ENCODE results near the gene TNIK. TPM values are rescaled to one million over a fixed set of nuclear protein-coding genes. Genes with fewer than 3 reads are reported as not detected.

Gene TNIK
- total and polyA plus RNA-seq, 4 donors = 3.7 to 9.8 (median 5.2) TPM

DNA sequence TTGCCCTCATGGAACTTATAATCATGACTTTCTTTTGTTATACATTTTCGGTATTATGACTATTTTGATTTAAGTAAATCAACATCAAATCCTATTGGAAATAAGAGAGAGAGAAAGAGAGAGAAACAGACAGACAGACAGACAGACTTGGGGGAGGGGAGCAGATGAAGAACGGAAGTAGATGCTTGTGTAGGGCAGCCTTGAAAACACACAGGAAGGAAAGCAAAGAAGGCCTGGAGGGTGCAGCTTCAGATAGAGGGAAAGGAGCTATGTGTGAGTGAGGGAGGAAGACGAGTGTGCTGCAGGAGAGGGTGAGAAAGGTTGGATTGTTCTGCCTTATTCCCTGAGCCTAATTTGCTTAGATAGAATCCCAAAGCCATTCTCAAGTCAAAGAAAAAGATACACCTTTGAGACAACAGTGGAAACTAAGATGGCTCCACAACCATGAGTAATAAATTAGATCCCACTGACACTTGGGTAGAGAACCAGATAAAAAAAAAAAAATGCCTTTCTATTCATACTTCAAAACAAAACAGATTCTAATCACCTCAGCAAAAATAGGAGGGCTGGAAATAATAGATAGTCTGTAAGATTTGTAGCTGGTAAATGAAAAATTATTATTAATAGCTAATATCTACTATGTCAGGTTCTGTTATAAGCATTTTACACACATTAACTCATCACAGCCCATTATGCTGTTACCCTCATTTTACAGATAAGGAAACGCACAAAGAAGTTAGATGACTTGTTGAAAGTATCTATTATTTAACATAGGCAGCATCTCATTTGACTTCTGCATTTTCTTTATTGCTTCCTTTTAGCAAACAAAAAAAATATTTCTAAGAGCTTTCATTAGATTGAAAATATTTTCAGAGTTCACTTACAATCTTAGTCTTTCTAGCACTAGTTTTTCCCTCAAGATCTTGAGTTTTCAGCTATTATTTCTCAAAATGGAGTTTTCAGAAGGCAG is 214.1 kb downstream of the TNIK start:
- DNase-seq (ENCODE audit: low spot score) = no peak
- no peaks in the 10 kb centered on the region for H3K27me3 ChIP-seq (ENCODE audit: control insufficient read depth in 4 of 4, insufficient read depth in 4 of 4, low read length in 3 of 4)
- no peak overlapping the region for H3K4me3 ChIP-seq (ENCODE audit: low read depth in 1 of 3, low read length in 3 of 3)
- no peaks in the 10 kb centered on the region for H3K9me3 ChIP-seq (ENCODE audit: control insufficient read depth in 4 of 4, low read length in 3 of 4)
- no peak overlapping the region for H3K9ac ChIP-seq (ENCODE audit: low read depth in 1 of 2, low read length in 2 of 2)
- 84% methylated on average over 4 of the region's 4 CpGs for WGBS
- no peaks in the 10 kb centered on the region for H3K36me3 ChIP-seq (ENCODE audit: control insufficient read depth in 4 of 4, insufficient read depth in 3 of 4, low read depth in 1 of 4, low read length in 3 of 4)
- no peak overlapping the region for H3K27ac ChIP-seq (ENCODE audit: low read depth in 1 of 2, low read length in 2 of 2)
- TF ChIP-seq FOXA2 (IDR thresholded peaks at IDR 0.05) (no peak), REST (IDR thresholded peaks at IDR 0.05) (no peak), HNF4A (conservative IDR thresholded peaks at IDR 0.05) (no peak), NR2F2 (IDR thresholded peaks at IDR 0.05) (no peak), JUND (IDR thresholded peaks at IDR 0.05) (no peak), FOXA1 (IDR thresholded peaks at IDR 0.05) (no peak), ATF3 (IDR thresholded peaks at IDR 0.05) (no peak), TAF1 (conservative IDR thresholded peaks at IDR 0.05) (no peak)
- TF ChIP-seq, protein P1, sequence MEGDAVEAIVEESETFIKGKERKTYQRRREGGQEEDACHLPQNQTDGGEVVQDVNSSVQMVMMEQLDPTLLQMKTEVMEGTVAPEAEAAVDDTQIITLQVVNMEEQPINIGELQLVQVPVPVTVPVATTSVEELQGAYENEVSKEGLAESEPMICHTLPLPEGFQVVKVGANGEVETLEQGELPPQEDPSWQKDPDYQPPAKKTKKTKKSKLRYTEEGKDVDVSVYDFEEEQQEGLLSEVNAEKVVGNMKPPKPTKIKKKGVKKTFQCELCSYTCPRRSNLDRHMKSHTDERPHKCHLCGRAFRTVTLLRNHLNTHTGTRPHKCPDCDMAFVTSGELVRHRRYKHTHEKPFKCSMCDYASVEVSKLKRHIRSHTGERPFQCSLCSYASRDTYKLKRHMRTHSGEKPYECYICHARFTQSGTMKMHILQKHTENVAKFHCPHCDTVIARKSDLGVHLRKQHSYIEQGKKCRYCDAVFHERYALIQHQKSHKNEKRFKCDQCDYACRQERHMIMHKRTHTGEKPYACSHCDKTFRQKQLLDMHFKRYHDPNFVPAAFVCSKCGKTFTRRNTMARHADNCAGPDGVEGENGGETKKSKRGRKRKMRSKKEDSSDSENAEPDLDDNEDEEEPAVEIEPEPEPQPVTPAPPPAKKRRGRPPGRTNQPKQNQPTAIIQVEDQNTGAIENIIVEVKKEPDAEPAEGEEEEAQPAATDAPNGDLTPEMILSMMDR (IDR thresholded peaks at IDR 0.05; ENCODE audit: low read depth, low read length, missing input control) = no peak
- TF ChIP-seq, protein P2, sequence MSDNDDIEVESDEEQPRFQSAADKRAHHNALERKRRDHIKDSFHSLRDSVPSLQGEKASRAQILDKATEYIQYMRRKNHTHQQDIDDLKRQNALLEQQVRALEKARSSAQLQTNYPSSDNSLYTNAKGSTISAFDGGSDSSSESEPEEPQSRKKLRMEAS (IDR thresholded peaks at IDR 0.05) = no peak
- H3K4me1 ChIP-seq (ENCODE audit: control insufficient read depth in 4 of 4, insufficient read depth in 4 of 4, low read length in 3 of 4) = no peaks in the 10 kb centered on the region

DNA sequence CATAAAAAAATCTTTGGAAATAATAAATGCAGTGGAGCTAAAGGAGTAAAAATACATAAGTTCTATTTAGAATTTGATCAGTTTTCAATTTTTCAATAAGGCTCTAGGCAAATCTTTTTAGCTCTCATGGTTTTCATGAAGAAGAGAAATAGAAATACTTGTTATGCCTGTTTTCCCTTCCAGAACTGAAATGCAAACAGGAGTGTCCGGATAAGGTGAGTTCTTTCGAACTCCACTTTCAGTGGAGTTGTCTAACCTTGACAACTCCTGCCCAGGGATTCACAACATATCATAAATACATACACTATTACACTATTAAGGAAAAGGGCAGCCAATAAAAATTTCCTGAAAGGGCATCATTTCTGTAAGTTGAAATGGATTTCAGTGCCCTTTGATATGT is 217.3 kb downstream of the TNIK start:
- no peak for DNase-seq (ENCODE audit: low spot score)
- Histone ChIP-seq H3K4me1 (ENCODE audit: control insufficient read depth in 4 of 4, insufficient read depth in 4 of 4, low read length in 3 of 4) (no peaks in the 10 kb centered on the region), H3K9ac (ENCODE audit: low read depth in 1 of 2, low read length in 2 of 2) (no peak overlapping the region), H3K36me3 (ENCODE audit: control insufficient read depth in 4 of 4, insufficient read depth in 3 of 4, low read depth in 1 of 4, low read length in 3 of 4) (no peaks in the 10 kb centered on the region), H3K4me3 (ENCODE audit: low read depth in 1 of 3, low read length in 3 of 3) (no peak overlapping the region), H3K9me3 (ENCODE audit: control insufficient read depth in 4 of 4, low read length in 3 of 4) (no peaks in the 10 kb centered on the region), H3K27me3 (ENCODE audit: control insufficient read depth in 4 of 4, insufficient read depth in 4 of 4, low read length in 3 of 4) (no peaks in the 10 kb centered on the region), H3K27ac (ENCODE audit: low read depth in 1 of 2, low read length in 2 of 2) (no peak overlapping the region)
- no peak for TF ChIP-seq TAF1 (conservative IDR thresholded peaks at IDR 0.05)
- TF ChIP-seq YY1 (IDR thresholded peaks at IDR 0.05) = no peak
- TF ChIP-seq FOXA1 (IDR thresholded peaks at IDR 0.05) = no peak
- no peak for TF ChIP-seq FOXA2 (IDR thresholded peaks at IDR 0.05)
- no peak for TF ChIP-seq SP1 (IDR thresholded peaks at IDR 0.05)
- TF ChIP-seq RAD21 (IDR thresholded peaks at IDR 0.05) = no peak
- no peak for TF ChIP-seq JUND (IDR thresholded peaks at IDR 0.05)
- TF ChIP-seq ATF3 (IDR thresholded peaks at IDR 0.05) = no peak
- TF ChIP-seq, protein P2 (IDR thresholded peaks at IDR 0.05) = no peak
- TF ChIP-seq, protein P3, sequence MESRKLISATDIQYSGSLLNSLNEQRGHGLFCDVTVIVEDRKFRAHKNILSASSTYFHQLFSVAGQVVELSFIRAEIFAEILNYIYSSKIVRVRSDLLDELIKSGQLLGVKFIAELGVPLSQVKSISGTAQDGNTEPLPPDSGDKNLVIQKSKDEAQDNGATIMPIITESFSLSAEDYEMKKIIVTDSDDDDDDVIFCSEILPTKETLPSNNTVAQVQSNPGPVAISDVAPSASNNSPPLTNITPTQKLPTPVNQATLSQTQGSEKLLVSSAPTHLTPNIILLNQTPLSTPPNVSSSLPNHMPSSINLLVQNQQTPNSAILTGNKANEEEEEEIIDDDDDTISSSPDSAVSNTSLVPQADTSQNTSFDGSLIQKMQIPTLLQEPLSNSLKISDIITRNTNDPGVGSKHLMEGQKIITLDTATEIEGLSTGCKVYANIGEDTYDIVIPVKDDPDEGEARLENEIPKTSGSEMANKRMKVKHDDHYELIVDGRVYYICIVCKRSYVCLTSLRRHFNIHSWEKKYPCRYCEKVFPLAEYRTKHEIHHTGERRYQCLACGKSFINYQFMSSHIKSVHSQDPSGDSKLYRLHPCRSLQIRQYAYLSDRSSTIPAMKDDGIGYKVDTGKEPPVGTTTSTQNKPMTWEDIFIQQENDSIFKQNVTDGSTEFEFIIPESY (IDR thresholded peaks at IDR 0.05) = no peak
- TF ChIP-seq NR2F2 (IDR thresholded peaks at IDR 0.05) = no peak
- TF ChIP-seq HNF4G (IDR thresholded peaks at IDR 0.05) = no peak
- no peak for TF ChIP-seq HNF4A (conservative IDR thresholded peaks at IDR 0.05)
- 88% methylated on average over 2 of the region's 2 CpGs for WGBS
